Measurements from ENCODE around the gene IKZF2. TPM values are rescaled to one million over a fixed set of nuclear protein-coding genes. Genes with fewer than 3 reads are reported as not detected.

IKZF2 gene
- total RNA-seq, 2 experiments from 2014 or later: 20.0 to 45.1 TPM

DNA sequence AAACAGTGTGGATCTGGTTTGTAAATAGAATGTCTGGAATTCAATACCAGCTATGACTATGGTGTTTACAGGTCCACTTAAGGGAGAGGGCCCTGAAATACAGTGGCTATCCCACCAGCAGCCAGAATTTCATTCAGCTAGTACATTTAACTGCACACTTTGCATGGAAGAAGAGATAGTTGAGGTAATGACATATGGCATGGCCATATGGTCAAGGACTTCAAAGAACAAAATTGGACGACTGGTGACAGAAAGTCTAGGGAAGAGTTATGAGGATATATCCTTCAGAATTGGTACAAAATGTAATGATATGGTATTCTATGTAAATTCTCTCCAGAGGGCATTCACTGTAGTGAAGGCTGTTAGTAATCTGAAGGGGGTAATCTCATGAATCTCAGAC, 105.0 kb downstream of the IKZF2 start:
- TF ChIP-seq, protein P1, sequence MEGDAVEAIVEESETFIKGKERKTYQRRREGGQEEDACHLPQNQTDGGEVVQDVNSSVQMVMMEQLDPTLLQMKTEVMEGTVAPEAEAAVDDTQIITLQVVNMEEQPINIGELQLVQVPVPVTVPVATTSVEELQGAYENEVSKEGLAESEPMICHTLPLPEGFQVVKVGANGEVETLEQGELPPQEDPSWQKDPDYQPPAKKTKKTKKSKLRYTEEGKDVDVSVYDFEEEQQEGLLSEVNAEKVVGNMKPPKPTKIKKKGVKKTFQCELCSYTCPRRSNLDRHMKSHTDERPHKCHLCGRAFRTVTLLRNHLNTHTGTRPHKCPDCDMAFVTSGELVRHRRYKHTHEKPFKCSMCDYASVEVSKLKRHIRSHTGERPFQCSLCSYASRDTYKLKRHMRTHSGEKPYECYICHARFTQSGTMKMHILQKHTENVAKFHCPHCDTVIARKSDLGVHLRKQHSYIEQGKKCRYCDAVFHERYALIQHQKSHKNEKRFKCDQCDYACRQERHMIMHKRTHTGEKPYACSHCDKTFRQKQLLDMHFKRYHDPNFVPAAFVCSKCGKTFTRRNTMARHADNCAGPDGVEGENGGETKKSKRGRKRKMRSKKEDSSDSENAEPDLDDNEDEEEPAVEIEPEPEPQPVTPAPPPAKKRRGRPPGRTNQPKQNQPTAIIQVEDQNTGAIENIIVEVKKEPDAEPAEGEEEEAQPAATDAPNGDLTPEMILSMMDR (conservative IDR thresholded peaks at IDR 0.05; ENCODE audit: low read length): no peak
- TF ChIP-seq EZH2phosphoT487 (IDR thresholded peaks at IDR 0.05; ENCODE audit: borderline replicate concordance, low read depth, low read length): no peak
- no peaks in the 10 kb centered on the region; the same call in 1 of the 2 replicates for H3K9me3 ChIP-seq (ENCODE audit: low read length)
- no peak overlapping the region for H2AFZ ChIP-seq (ENCODE audit: low read length)
- peaks cover 71% of the 10 kb centered on the region for H3K36me3 ChIP-seq (ENCODE audit: insufficient read depth, low read length)
- no peaks in the 10 kb centered on the region for H4K20me1 ChIP-seq (ENCODE audit: insufficient read depth, low read length)
- H3K4me2 ChIP-seq (ENCODE audit: low read length): no peak overlapping the region
- CTCF ChIA-PET (ENCODE audit: unreplicated experiment): no interaction called here
- peaks cover 6% of the 10 kb centered on the region; the same call in 1 of the 2 replicates for H3K9me2 ChIP-seq (ENCODE audit: insufficient read depth, low read length)
- H3K4me1 ChIP-seq (ENCODE audit: insufficient read depth, low read length, poor library complexity, severe bottlenecking): no peaks in the 10 kb centered on the region
- POLR2A ChIA-PET: interaction anchor here (0.8 to 3.0 kb wide), 3 partner anchors 7 to 22 kb away, joined by 3 to 8 read pairs (median 3); no protein-coding TSS in a partner anchor
- no peak for DNase-seq (ENCODE audit: low spot score)
- H3K79me2 ChIP-seq (ENCODE audit: insufficient read depth, low read depth, low read length): no peaks in the 10 kb centered on the region
- no peak overlapping the region for H3K27ac ChIP-seq (ENCODE audit: low read depth, low read length, poor library complexity, severe bottlenecking)
- BruUV-seq (replicated peaks): no TSS peak
- H3K4me3 ChIP-seq (ENCODE audit: low read depth, low read length, poor library complexity, severe bottlenecking): no peak overlapping the region
- intact Hi-C loops (cut with micrococcal nuclease; ENCODE audit: unreplicated experiment): no loop called here

DNA sequence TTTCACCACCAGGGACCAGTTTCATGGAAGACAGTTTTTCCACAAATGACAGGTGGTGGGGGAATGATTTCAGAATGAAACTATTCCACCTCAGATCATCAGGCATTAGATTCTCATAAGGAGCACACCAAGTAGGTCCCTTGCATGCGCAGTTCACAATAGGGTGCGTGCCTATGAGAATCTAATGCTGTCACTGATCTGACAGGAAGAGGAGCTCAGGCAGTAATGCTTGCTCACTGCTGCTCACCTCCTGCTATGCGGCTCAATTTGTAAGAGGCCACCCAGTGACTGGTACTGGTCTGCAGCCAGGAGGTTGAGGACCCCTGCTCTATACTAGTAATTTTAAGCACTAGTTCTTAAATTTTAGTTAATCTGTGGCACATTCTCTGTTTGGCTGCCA, 107.8 kb downstream of the IKZF2 start:
- POLR2A ChIA-PET: interaction anchor here (1.0 kb wide), 1 partner anchor 30 kb away, joined by 3 read pairs; no protein-coding TSS in a partner anchor
- BruUV-seq (replicated peaks): no TSS peak
- Histone ChIP-seq H3K9me3 (ENCODE audit: low read length) (no peaks in the 10 kb centered on the region; the same call in 1 of the 2 replicates), H3K4me2 (ENCODE audit: low read length) (no peak overlapping the region), H4K20me1 (ENCODE audit: insufficient read depth, low read length) (no peaks in the 10 kb centered on the region), H3K4me1 (ENCODE audit: insufficient read depth, low read length, poor library complexity, severe bottlenecking) (peaks cover 18% of the 10 kb centered on the region), H3K9me2 (ENCODE audit: insufficient read depth, low read length) (no peaks in the 10 kb centered on the region), H3K27ac (ENCODE audit: low read depth, low read length, poor library complexity, severe bottlenecking) (no peak overlapping the region), H2AFZ (ENCODE audit: low read length) (no peak overlapping the region), H3K36me3 (ENCODE audit: insufficient read depth, low read length) (peaks cover 72% of the 10 kb centered on the region), H3K79me2 (ENCODE audit: insufficient read depth, low read depth, low read length) (no peaks in the 10 kb centered on the region), H3K4me3 (ENCODE audit: low read depth, low read length, poor library complexity, severe bottlenecking) (no peak overlapping the region)
- no peak for TF ChIP-seq EZH2phosphoT487 (IDR thresholded peaks at IDR 0.05; ENCODE audit: borderline replicate concordance, low read depth, low read length)
- TF ChIP-seq, protein P1 (conservative IDR thresholded peaks at IDR 0.05; ENCODE audit: low read length): no peak
- DNase-seq (ENCODE audit: low spot score): no peak
- CTCF ChIA-PET (ENCODE audit: unreplicated experiment): no interaction called here
- intact Hi-C loops (cut with micrococcal nuclease; ENCODE audit: unreplicated experiment): no loop called here

DNA sequence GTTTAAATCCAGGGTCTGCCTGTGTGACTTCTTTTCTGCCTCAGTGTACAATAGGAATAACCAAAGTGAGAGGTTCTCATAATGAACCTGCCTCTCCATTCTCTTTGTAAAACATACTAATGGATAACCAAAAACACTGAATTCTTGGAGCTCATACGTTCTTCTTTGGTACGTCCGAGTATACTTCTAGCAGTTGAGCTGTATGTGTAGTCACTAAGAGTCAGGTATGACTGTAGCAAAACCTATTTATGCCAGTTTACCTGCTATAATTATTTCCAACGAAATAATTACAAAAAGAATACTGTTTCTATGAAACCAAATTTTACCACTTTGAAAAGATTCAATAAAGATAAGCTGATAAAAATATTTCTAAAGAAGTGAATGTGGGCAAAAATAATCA, 109.2 kb downstream of the IKZF2 start:
- ChIA-PET POLR2A (interaction anchor here (0.5 to 1.5 kb wide), 8 partner anchors 8 to 1119 kb away, joined by 3 to 8 read pairs (median 3); no protein-coding TSS in a partner anchor), CTCF (ENCODE audit: unreplicated experiment) (no interaction called here)
- peaks cover 26% of the 10 kb centered on the region for H3K4me1 ChIP-seq (ENCODE audit: insufficient read depth, low read length, poor library complexity, severe bottlenecking)
- no peak for DNase-seq (ENCODE audit: low spot score)
- no peak overlapping the region for H3K27ac ChIP-seq (ENCODE audit: low read depth, low read length, poor library complexity, severe bottlenecking)
- no TSS peak for BruUV-seq (replicated peaks)
- intact Hi-C loops (cut with micrococcal nuclease; ENCODE audit: unreplicated experiment): no loop called here
- no peaks in the 10 kb centered on the region for H3K79me2 ChIP-seq (ENCODE audit: insufficient read depth, low read depth, low read length)
- no peak overlapping the region for H3K4me3 ChIP-seq (ENCODE audit: low read depth, low read length, poor library complexity, severe bottlenecking)
- no peaks in the 10 kb centered on the region for H4K20me1 ChIP-seq (ENCODE audit: insufficient read depth, low read length)
- H3K9me2 ChIP-seq (ENCODE audit: insufficient read depth, low read length): no peaks in the 10 kb centered on the region
- peaks cover 59% of the 10 kb centered on the region for H3K36me3 ChIP-seq (ENCODE audit: insufficient read depth, low read length)
- H3K4me2 ChIP-seq (ENCODE audit: low read length): no peak overlapping the region
- no peak for TF ChIP-seq EZH2phosphoT487 (IDR thresholded peaks at IDR 0.05; ENCODE audit: borderline replicate concordance, low read depth, low read length)
- TF ChIP-seq, protein P1 (conservative IDR thresholded peaks at IDR 0.05; ENCODE audit: low read length): no peak
- no peaks in the 10 kb centered on the region; the same call in 1 of the 2 replicates for H3K9me3 ChIP-seq (ENCODE audit: low read length)
- H2AFZ ChIP-seq (ENCODE audit: low read length): no peak overlapping the region

Measured in OCI-LY7 (cell line).